Measurements from ENCODE around the gene CMYA5. TPM values are rescaled to one million over a fixed set of nuclear protein-coding genes. Genes with fewer than 3 reads are reported as not detected.

The CMYA5 gene
- under 0.01 and 0.09 TPM in 2 replicates for total RNA-seq

GRCh38 chr5:79689541-79690466, at the start of gene CMYA5:
CMYA5 (plus strand) TSS chr5:79689836; CDS start chr5:79689908, 72 bp downstream.

Other genes starting within 250 kb of the CMYA5 start
- 5.3 and 5.4 TPM in 2 replicates for gene HOMER1, start 175.7 kb upstream of the CMYA5 start, total RNA-seq
- gene TENT2, start 77.4 kb upstream of the CMYA5 start, total RNA-seq, result 21.1 and 26.6 TPM in 2 replicates

Data from dermis lymphatic vessel endothelial cell (primary cell).